Naive thymus-derived CD4-positive, alpha-beta T cell (primary cell): Measurements from ENCODE around the gene CPPED1. TPM values are rescaled to one million over a fixed set of nuclear protein-coding genes. Genes with fewer than 3 reads are reported as not detected.
A peak's percentile ranks its signal among the peaks of the same experiment; 100 is the strongest.

Experiments used
- ATAC-seq: fragments of 150-1000 bp; cut with Tn5 transposase; 2 replicates; pipeline ENCODE4 v1.10.0; 2021; ENCODE audit warnings: mild to moderate bottlenecking, moderate library complexity
- CTCF ChIA-PET: fragments of 350-600 bp; sonication (Branson Sonifier 250); formaldehyde crosslinking; loops from one replicate; lab custom pipeline; 2021; ENCODE audit warnings: antibody characterized with exemption; lab: Charles Lee
- POLR2A ChIA-PET: fragments of 350-600 bp; sonication (Branson Sonifier 250); formaldehyde crosslinking; loops from one replicate; lab custom pipeline; 2021; ENCODE audit warnings: antibody characterized with exemption, inconsistent platforms; lab: Charles Lee
- DNase-seq, 9 donors: peaks; one replicate each; pipeline versions ENCODE4 v3.0.0 to v3.0.0-alpha.2; 2020 to 2022; ENCODE audit warnings: mixed read lengths in 1 of 9
- H3K27ac ChIP-seq: one replicate; pipeline ENCODE4 v1.7.0; 2013; ENCODE audit warnings: mild to moderate bottlenecking, low read depth, low read length, moderate library complexity
- H3K27me3 ChIP-seq, 2 donors: one replicate each; pipeline ENCODE4 v1.7.0; 2013; ENCODE audit warnings: low read length in 2 of 2, mild to moderate bottlenecking in 2 of 2, moderate library complexity in 2 of 2; ENCODE audit not compliant: control insufficient read depth in 2 of 2, insufficient read depth in 2 of 2
- H3K36me3 ChIP-seq, 3 experiments: 1 replicate in 2 of 3; 2 replicates in 1 of 3; pipeline ENCODE4 v1.7.0; 2013; ENCODE audit warnings: low read length in 3 of 3, mild to moderate bottlenecking in 3 of 3, moderate library complexity in 1 of 3; ENCODE audit not compliant: insufficient read depth in 3 of 3, control insufficient read depth in 2 of 3
- H3K4me1 ChIP-seq, 2 donors: one replicate each; pipeline ENCODE4 v1.7.0; 2013; ENCODE audit warnings: low read length in 2 of 2, mild to moderate bottlenecking in 2 of 2, moderate library complexity in 1 of 2; ENCODE audit not compliant: control insufficient read depth in 2 of 2, insufficient read depth in 2 of 2
- H3K4me3 ChIP-seq: 2 replicates; pipeline ENCODE4 v1.7.0; 2013; ENCODE audit warnings: mild to moderate bottlenecking, low read length
- H3K9me3 ChIP-seq, 3 experiments: 1 replicate in 2 of 3; 2 replicates in 1 of 3; pipeline ENCODE4 v1.7.0; 2013; ENCODE audit warnings: low read length in 3 of 3; ENCODE audit not compliant: control insufficient read depth in 2 of 3
- H3K27ac Mint-ChIP-seq, 9 donors: one replicate each; pipeline ENCODE4 v1.8.0; 2020 to 2022; ENCODE audit warnings: mixed read lengths in 9 of 9, mild to moderate bottlenecking in 8 of 9, moderate library complexity in 5 of 9, inconsistent platforms in 2 of 9
- H3K27me3 Mint-ChIP-seq, 5 donors: one replicate each; pipeline ENCODE4 v1.8.0; 2021 to 2022; ENCODE audit warnings: mixed read lengths in 5 of 5, mild to moderate bottlenecking in 1 of 5
- H3K36me3 Mint-ChIP-seq, 5 donors: one replicate each; pipeline ENCODE4 v1.8.0; 2020 to 2022; ENCODE audit warnings: mixed read lengths in 5 of 5, mild to moderate bottlenecking in 3 of 5, inconsistent platforms in 1 of 5
- H3K4me1 Mint-ChIP-seq, 7 donors: one replicate each; pipeline ENCODE4 v1.8.0; 2020 to 2022; ENCODE audit warnings: mixed read lengths in 7 of 7, mild to moderate bottlenecking in 3 of 7, inconsistent platforms in 1 of 7
- H3K4me3 Mint-ChIP-seq, 10 donors: one replicate each; pipeline ENCODE4 v1.8.0; 2020 to 2022; ENCODE audit warnings: mild to moderate bottlenecking in 10 of 10, mixed read lengths in 10 of 10, moderate library complexity in 6 of 10, inconsistent platforms in 2 of 10
- H3K9me3 Mint-ChIP-seq, 11 donors: one replicate each; pipeline ENCODE4 v1.8.0; 2020 to 2022; ENCODE audit warnings: mixed read lengths in 11 of 11, mild to moderate bottlenecking in 4 of 11, inconsistent platforms in 1 of 11, moderate library complexity in 1 of 11
- intact Hi-C, 2 donors: fragments of 100-400 bp; cut with micrococcal nuclease; formaldehyde crosslinking; loops; one replicate each; pipeline ENCODE4 v1.15.1; 2023
- polyA plus RNA-seq, 2 donors: library from polyadenylated mRNA; unstranded; fragments of 300-500 nt; fragmentation: Illumina TruSeq; gene quantifications; one replicate each; pipeline ENCODE4 v1.2.3, GENCODE V29; 2021
- total RNA-seq, 6 experiments: library from RNA in 5 of 6; stranded (reverse) in 5 of 6; gene quantifications; 1 replicate in 5 of 6; 2 replicates in 1 of 6; pipeline ENCODE4 v1.2.3 and lab custom pipeline; 2021 to 2026

Gene CPPED1
- total and polyA plus RNA-seq, 7 experiments from 2014 or later: 2.4 to 56.5 (median 3.8) TPM

DNA sequence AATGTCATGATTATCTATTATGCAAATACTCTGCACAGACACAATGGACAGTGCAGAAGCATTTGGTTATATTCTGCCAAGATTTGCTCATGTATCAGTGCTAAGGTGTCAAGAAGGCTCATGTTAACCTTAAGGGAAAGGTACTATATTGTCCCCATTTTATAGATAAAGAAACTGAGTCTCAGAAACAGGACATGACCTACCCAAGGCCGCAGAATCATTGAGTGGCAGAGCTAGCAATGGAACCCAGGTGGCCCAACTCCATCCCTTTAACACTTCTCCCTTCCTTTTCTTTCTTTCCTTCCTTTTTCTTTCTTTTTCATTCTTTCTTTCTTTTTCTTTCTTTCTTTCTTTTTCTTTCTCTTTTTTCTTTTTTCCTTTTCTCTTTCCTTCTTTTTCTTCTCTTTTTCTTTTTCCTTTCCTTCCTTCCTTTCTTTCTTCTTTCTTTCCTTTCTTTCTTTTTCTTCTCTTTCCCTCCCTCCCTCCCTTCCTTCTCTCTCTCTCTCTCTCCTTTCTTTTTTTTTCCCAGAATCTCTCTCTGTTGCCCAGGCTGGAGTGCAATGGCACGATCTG is 149.8 kb downstream of the CPPED1 start:
- Histone ChIP-seq H3K27ac (no peak overlapping the region), H3K36me3 (no peaks in the 10 kb centered on the region), H3K4me3 (no peak overlapping the region), H3K9me3 (peaks cover 0 to 13% (median 0%) of the 10 kb centered on the region in 3 experiments), H3K4me1 (no peaks in the 10 kb centered on the region), H3K27me3 (no peaks in the 10 kb centered on the region)
- DNase-seq (no peak), ATAC-seq (no peak)
- Mint-ChIP-seq H3K9me3 (peaks cover 0 to 16% (median 8%) of the 10 kb centered on the region in 11 donors), H3K4me3 (no peak overlapping the region), H3K4me1 (peaks cover 0 to 4% (median under 1%) of the 10 kb centered on the region in 7 donors), H3K27me3 (peaks cover 0 to 12% (median 0%) of the 10 kb centered on the region in 5 donors), H3K36me3 (peaks cover 0 to 12% (median 5%) of the 10 kb centered on the region in 5 donors), H3K27ac (no peak overlapping the region)
- ChIA-PET POLR2A (no interaction called here), CTCF (no interaction called here)
- intact Hi-C loops: no loop called here

DNA sequence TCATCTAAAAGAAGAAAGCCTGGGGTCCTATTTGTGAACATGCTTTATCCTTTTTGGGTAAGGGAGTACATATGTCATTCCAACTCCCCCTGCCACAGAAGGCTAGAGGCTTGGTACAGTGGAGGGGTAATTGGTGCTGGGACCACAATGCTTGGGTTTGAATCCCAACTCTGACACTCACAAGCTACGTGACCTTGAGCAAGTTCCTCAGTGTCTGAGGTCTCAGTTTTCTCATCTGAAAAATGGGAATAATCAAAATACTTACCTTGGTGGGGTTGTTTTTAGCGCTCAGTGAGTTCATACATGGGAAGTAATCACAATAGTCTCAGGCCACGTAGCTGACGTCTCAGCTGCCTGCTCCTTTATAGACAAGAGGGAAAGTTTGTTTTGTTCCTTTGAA is 150.8 kb downstream of the CPPED1 start:
- ChIA-PET POLR2A (no interaction called here), CTCF (no interaction called here)
- Mint-ChIP-seq H3K27me3 (peaks cover 0 to 12% (median 0%) of the 10 kb centered on the region in 5 donors), H3K4me3 (no peak overlapping the region), H3K27ac (no peak overlapping the region), H3K4me1 (peaks cover under 1 to 10% (median 2%) of the 10 kb centered on the region in 7 donors), H3K9me3 (peaks cover 0 to 11% (median 5%) of the 10 kb centered on the region in 11 donors), H3K36me3 (peaks cover 0 to 8% (median 3%) of the 10 kb centered on the region in 5 donors)
- intact Hi-C loops: no loop called here
- Histone ChIP-seq H3K27ac (no peak overlapping the region), H3K9me3 (peaks cover 0 to 10% (median 0%) of the 10 kb centered on the region in 3 experiments), H3K36me3 (no peaks in the 10 kb centered on the region), H3K4me3 (no peak overlapping the region), H3K4me1 (no peaks in the 10 kb centered on the region), H3K27me3 (no peaks in the 10 kb centered on the region)
- ATAC-seq (no peak), DNase-seq (no peak)

DNA sequence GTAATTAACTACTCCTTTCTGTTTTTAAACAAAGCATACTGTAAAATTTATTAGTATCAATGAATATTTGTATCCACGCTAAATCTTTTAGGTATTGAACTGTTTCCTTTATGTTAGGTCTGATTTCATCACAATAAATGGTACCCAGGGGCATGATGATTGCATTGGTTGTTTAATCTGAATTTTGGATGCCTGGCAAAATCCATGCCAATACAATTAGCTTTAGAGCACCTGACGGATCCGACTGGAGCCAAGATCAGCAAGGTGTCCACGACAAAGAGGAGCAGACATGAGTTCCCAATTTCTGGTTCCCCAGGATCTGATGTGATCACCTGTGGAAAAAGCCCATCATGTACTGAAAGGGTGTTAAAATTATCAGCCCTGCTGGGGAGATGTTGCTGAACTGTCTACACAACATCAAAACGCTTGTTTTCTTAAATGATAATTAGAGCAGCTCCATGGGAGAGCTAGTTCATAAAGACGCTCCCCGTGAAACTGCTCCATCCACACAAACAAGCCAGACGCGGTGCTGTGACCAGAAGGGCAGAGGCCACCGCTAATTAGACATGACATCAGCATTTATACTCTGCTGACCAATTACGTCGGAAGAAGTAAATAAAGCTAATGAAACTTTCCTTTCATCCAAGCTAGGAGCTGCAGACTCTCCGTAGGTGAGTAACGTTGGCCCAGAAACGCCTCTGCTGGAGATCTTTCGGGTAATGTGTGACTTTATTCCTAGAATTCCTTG is 151.7 kb downstream of the CPPED1 start:
- Histone ChIP-seq H3K27ac (no peak overlapping the region), H3K4me3 (no peak overlapping the region), H3K27me3 (no peaks in the 10 kb centered on the region), H3K9me3 (peaks cover 0 to 2% (median 0%) of the 10 kb centered on the region in 3 experiments), H3K36me3 (no peaks in the 10 kb centered on the region), H3K4me1 (peaks cover 0 to 1% of the 10 kb centered on the region in 2 donors)
- DNase-seq (no peak), ATAC-seq (no peak)
- Mint-ChIP-seq H3K36me3 (peaks cover 0 to 10% (median 0%) of the 10 kb centered on the region in 5 donors), H3K4me3 (no peak overlapping the region), H3K27ac (no peak overlapping the region), H3K9me3 (peaks cover 0 to 16% (median 2%) of the 10 kb centered on the region in 11 donors), H3K27me3 (peaks cover 0 to 12% (median 0%) of the 10 kb centered on the region in 5 donors), H3K4me1 (peaks cover 7 to 19% (median 10%) of the 10 kb centered on the region in 7 donors)
- intact Hi-C loops: no loop called here
- POLR2A ChIA-PET: no interaction called here
- CTCF ChIA-PET: no interaction called here

DNA sequence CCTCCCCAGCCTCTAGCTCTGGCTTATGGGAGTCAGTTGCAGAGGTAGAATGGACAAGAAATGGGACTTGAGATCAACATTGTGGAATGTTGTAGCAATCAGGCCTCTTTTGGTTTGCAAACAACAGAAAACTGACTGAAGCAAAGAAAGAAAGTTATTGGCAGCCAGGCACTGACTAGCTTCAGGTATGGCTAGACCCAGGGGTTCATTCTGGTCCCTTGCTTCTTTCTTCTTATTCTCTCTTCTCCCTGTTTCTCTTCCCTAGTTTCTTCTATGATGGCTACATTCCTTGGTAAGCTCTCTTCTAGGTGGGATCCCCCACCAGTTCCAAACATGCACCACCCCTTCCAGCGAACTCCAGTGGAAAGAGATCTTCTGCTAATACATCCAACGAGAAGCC is 154.3 kb downstream of the CPPED1 start:
- H3K4me3 Mint-ChIP-seq: no peak overlapping the region
- H3K27me3 Mint-ChIP-seq: peaks cover 0 to 12% (median 0%) of the 10 kb centered on the region in 5 donors
- Histone ChIP-seq H3K36me3 (no peaks in the 10 kb centered on the region), H3K4me1 (peaks cover 0 to 9% of the 10 kb centered on the region in 2 donors), H3K27me3 (no peaks in the 10 kb centered on the region), H3K27ac (no peak overlapping the region), H3K9me3 (no peaks in the 10 kb centered on the region), H3K4me3 (no peak overlapping the region)
- DNase-seq (no peak), ATAC-seq (no peak)
- CTCF ChIA-PET: no interaction called here
- peaks cover 0 to 13% (median 0%) of the 10 kb centered on the region in 5 donors for H3K36me3 Mint-ChIP-seq
- intact Hi-C loops: loop anchor here in 1 of 2 donors (5.0 kb wide), 1 partner anchor 153 kb away; the partner anchor contains the start of gene CPPED1
- H3K9me3 Mint-ChIP-seq: peaks cover 0 to 16% (median 0%) of the 10 kb centered on the region in 11 donors
- POLR2A ChIA-PET: no interaction called here
- H3K4me1 Mint-ChIP-seq: peaks cover 13 to 30% (median 20%) of the 10 kb centered on the region in 7 donors
- peak overlapping the region in 1 of 9 donors; percentile 24 for H3K27ac Mint-ChIP-seq

DNA sequence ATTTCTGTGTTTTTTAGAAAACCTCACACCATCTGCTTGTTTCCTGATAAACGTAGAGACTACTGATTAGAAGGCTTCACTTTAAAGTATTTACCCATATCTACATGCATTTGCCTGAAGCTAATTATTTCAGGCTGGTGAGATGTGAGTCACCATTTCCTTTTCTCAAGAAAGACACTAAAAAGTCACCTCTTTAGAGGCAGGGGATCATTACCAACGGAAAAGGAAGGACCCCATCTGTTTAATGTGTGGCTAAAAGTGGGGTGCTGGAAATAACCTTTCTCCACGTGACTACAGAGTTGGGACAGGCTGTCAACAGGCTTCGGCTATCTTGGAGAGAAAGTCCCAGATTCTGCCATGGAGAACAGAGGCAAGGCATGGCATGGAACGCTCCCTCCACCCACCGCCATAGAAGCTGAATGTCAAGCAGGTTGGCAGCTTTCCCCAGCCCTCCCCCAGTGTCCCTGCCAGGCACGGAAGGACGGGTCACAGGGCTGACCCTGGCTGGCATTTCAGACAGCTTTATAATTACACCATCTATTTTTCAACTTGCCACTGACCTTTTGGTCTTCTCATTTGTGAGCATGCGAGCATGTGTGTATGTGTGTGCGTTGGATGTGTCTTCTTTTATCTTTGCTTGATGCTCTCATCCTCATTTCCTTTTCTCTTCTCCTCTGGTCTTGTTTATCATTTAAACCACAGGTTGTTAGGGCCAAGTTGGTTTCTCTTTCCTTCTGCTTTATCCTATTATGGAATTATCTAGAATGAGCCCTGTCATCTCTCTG is 157.0 kb downstream of the CPPED1 start:
- Mint-ChIP-seq H3K4me3 (peak overlapping the region in 6 of 10 donors; percentile 20 to 63 (median 34)), H3K27me3 (peaks cover 0 to 5% (median 0%) of the 10 kb centered on the region in 5 donors), H3K9me3 (peaks cover 0 to 20% (median 4%) of the 10 kb centered on the region in 11 donors), H3K27ac (peak overlapping the region in 3 of 9 donors; percentile 11 to 95 (median 56)), H3K4me1 (peaks cover 13 to 30% (median 20%) of the 10 kb centered on the region in 7 donors), H3K36me3 (peaks cover 0 to 15% (median 0%) of the 10 kb centered on the region in 5 donors)
- CTCF ChIA-PET: no interaction called here
- Histone ChIP-seq H3K9me3 (no peaks in the 10 kb centered on the region), H3K27ac (peak overlapping the region; percentile 1), H3K4me3 (no peak overlapping the region), H3K27me3 (no peaks in the 10 kb centered on the region), H3K4me1 (peaks cover 0 to 9% of the 10 kb centered on the region in 2 donors), H3K36me3 (no peaks in the 10 kb centered on the region)
- intact Hi-C loops: loop anchor here in 1 of 2 donors (1.0 to 5.0 kb wide), 3 partner anchors 104 to 156 kb away; partner anchors contain the start of gene CPPED1
- POLR2A ChIA-PET: no interaction called here
- ATAC-seq (peak; percentile 37), DNase-seq (peak in 5 of 9 donors; percentile 13 to 39 (median 31))

- H3K4me1 ChIP-seq: peaks cover 0 to 9% of the 10 kb centered on the region in 2 donors
- H3K36me3 ChIP-seq: no peaks in the 10 kb centered on the region
- H3K4me1 Mint-ChIP-seq: peaks cover 13 to 30% (median 20%) of the 10 kb centered on the region in 7 donors
- ATAC-seq (no peak), DNase-seq (no peak)
- POLR2A ChIA-PET: no interaction called here
- no peaks in the 10 kb centered on the region for H3K27me3 ChIP-seq
- H3K36me3 Mint-ChIP-seq: peaks cover 0 to 15% (median 0%) of the 10 kb centered on the region in 5 donors
- intact Hi-C loops: loop anchor here in 1 of 2 donors (5.0 kb wide), 1 partner anchor 156 kb away; the partner anchor contains the start of gene CPPED1
- H3K27ac Mint-ChIP-seq: peak overlapping the region in 3 of 9 donors; percentile 11 to 95 (median 56)
- peaks cover 0 to 20% (median 4%) of the 10 kb centered on the region in 11 donors for H3K9me3 Mint-ChIP-seq
- H3K4me3 Mint-ChIP-seq: peak overlapping the region in 3 of 10 donors; percentile 25 to 63 (median 33)
- peak overlapping the region; percentile 1 for H3K27ac ChIP-seq
- H3K9me3 ChIP-seq: no peaks in the 10 kb centered on the region
- no peak overlapping the region for H3K4me3 ChIP-seq
- H3K27me3 Mint-ChIP-seq: peaks cover 0 to 5% (median 0%) of the 10 kb centered on the region in 5 donors
- CTCF ChIA-PET: no interaction called here
These were observed 157.6 kb downstream of the CPPED1 start for GRCh38 chr16:12646098-12646489.
